C4-2B (cell line): ENCODE data around the gene ESRRG.

Experiments
- ZFX ChIP-seq: fragments of 450-650 bp; IDR thresholded peaks from 2 replicates; pipeline ENCODE4 v1.6.1; 2017
- TF ChIP-seq, protein P1 (sequence below): fragments of 450-650 bp; conservative IDR thresholded peaks from 2 replicates; pipeline ENCODE4 v1.5.1; 2017; ENCODE audit warnings: mild to moderate bottlenecking

DNA sequence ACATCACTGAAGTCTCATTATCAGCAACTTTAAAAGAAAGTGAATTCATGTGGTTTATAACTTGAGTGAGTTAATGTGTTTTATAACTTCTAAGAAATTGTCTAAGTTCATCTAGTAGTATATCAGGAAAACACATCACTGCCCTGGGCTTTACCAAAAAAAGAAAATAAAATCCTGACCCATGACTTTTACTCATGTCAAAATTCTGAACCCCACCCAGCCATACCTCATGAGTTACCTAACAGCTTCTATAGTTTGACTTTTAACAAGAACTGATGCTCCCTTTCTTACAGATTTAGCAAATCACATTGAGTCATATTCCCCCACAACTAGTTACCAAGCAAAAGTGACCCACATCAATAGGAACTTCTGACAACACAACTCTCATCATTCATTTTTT is 57.4 kb downstream of the ESRRG start:
- TF ChIP-seq, protein P1, sequence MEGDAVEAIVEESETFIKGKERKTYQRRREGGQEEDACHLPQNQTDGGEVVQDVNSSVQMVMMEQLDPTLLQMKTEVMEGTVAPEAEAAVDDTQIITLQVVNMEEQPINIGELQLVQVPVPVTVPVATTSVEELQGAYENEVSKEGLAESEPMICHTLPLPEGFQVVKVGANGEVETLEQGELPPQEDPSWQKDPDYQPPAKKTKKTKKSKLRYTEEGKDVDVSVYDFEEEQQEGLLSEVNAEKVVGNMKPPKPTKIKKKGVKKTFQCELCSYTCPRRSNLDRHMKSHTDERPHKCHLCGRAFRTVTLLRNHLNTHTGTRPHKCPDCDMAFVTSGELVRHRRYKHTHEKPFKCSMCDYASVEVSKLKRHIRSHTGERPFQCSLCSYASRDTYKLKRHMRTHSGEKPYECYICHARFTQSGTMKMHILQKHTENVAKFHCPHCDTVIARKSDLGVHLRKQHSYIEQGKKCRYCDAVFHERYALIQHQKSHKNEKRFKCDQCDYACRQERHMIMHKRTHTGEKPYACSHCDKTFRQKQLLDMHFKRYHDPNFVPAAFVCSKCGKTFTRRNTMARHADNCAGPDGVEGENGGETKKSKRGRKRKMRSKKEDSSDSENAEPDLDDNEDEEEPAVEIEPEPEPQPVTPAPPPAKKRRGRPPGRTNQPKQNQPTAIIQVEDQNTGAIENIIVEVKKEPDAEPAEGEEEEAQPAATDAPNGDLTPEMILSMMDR, result no peak
- TF ChIP-seq ZFX, result no peak
